Panc1 (cell line): ENCODE results near the gene GABRD. TPM values are rescaled to one million over a fixed set of nuclear protein-coding genes. Genes with fewer than 3 reads are reported as not detected.
A peak's percentile ranks its signal among the peaks of the same experiment; 100 is the strongest.

Experiments used
- ATAC-seq: fragments of 200-7000 bp; cut with Tn5 transposase; 2 replicates; pipeline ENCODE4 v1.9.1; 2020; ENCODE audit warnings: mild to moderate bottlenecking, moderate library complexity
- BruUV-seq: library from RNA; stranded (reverse); fragments of 400-500 nt; replicated peaks from 2 replicates; lab custom pipeline; 2021; lab: Mats Ljungman, UMichigan
- CTCF ChIA-PET: fragments of 300-600 bp; sonication (Branson Sonifier 250); formaldehyde crosslinking; loops from one replicate; lab custom pipeline; 2022; ENCODE audit warnings: antibody characterized with exemption; lab: Charles Lee
- POLR2A ChIA-PET: fragments of 300-600 bp; sonication (Branson Sonifier 250); formaldehyde crosslinking; loops from one replicate; lab custom pipeline; 2022; ENCODE audit warnings: antibody characterized with exemption; lab: Charles Lee
- DNase-seq: peaks from one replicate; pipeline ENCODE4 v3.0.0-alpha.2; 2010; ENCODE audit warnings: low read depth, low spot score
- H3K27ac ChIP-seq: 2 replicates; pipeline ENCODE4 v1.5.1; 2011; ENCODE audit warnings: mild to moderate bottlenecking, low read length, inconsistent platforms
- H3K27me3 ChIP-seq: fragments of 200-500 bp; sonication (Bioruptor generic); 2 replicates; pipeline ENCODE4 v1.6.0; 2014; ENCODE audit warnings: low read length, inconsistent platforms; ENCODE audit not compliant: control insufficient read depth, insufficient read depth
- H3K36me3 ChIP-seq: fragments of 200-500 bp; sonication (Bioruptor generic); 2 replicates; pipeline ENCODE4 v1.5.1; 2014; ENCODE audit warnings: inconsistent platforms, mild to moderate bottlenecking, low read length, moderate library complexity; ENCODE audit not compliant: control insufficient read depth, insufficient read depth
- H3K4me1 ChIP-seq: 2 replicates; pipeline ENCODE4 v1.5.1; 2011; ENCODE audit warnings: inconsistent platforms, mild to moderate bottlenecking, low read length, moderate library complexity; ENCODE audit not compliant: control insufficient read depth, insufficient read depth
- H3K4me3 ChIP-seq, 2 experiments: 2 replicates each; pipeline ENCODE4 v1.5.1; 2011 to 2012; ENCODE audit warnings: low read depth in 2 of 2, low read length in 2 of 2, mild to moderate bottlenecking in 2 of 2, inconsistent platforms in 1 of 2, moderate library complexity in 1 of 2
- H3K9me3 ChIP-seq: fragments of 200-500 bp; sonication (Bioruptor generic); 2 replicates; pipeline ENCODE4 v1.5.1; 2014; ENCODE audit warnings: low read depth, mild to moderate bottlenecking, inconsistent platforms, low read length, moderate library complexity; ENCODE audit not compliant: control insufficient read depth, insufficient read depth
- POLR2AphosphoS5 ChIP-seq: IDR thresholded peaks from 2 replicates; pipeline ENCODE4 v1.6.1; 2012; ENCODE audit warnings: mild to moderate bottlenecking, low read depth, low read length, moderate library complexity
- REST ChIP-seq, 2 experiments: IDR thresholded peaks; 2 replicates each; pipeline ENCODE4 v1.6.1; 2011 to 2012; ENCODE audit warnings: low read depth in 2 of 2, control low read depth in 1 of 2, low read length in 1 of 2, mild to moderate bottlenecking in 1 of 2, moderate library complexity in 1 of 2; ENCODE audit not compliant: insufficient read depth in 1 of 2
- SIN3A ChIP-seq: IDR thresholded peaks from 2 replicates; pipeline ENCODE4 v1.6.1; 2012; ENCODE audit warnings: low read depth, mild to moderate bottlenecking, low read length, moderate library complexity, borderline replicate concordance; ENCODE audit not compliant: insufficient read depth
- TCF7L2 ChIP-seq: IDR thresholded peaks from 2 replicates; pipeline ENCODE4 v1.6.1; 2011; ENCODE audit warnings: mild to moderate bottlenecking, low read depth, low read length, inconsistent platforms
- in situ Hi-C: cut with HindIII; loops from 2 replicates; pipeline ENCODE4 v1.10.0; 2016; ENCODE audit warnings: low sequenced_read_pairs, low pct_unique_long_range_greater_than_20kb
- intact Hi-C: fragments of 100-400 bp; cut with micrococcal nuclease; formaldehyde crosslinking; loops from one replicate; pipeline ENCODE4 v1.10.0; 2022; ENCODE audit not compliant: unreplicated experiment
- total RNA-seq: library from RNA; stranded (reverse); gene quantifications from one replicate; pipeline ENCODE4 v1.2.1, GENCODE V29; 2021; ENCODE audit not compliant: unreplicated experiment
- TF ChIP-seq, protein P1 (sequence below): fragments of 450-650 bp; IDR thresholded peaks from 2 replicates; pipeline ENCODE4 v1.5.1; 2017; ENCODE audit warnings: mild to moderate bottlenecking

The GABRD gene
- total RNA-seq, 1 experiment from 2014 or later = 3.0 TPM

- H3K4me3 ChIP-seq = no peak overlapping the region
- in situ Hi-C loops (no loop called here), intact Hi-C loops (no loop called here)
- no TSS peak for BruUV-seq
- H3K4me1 ChIP-seq = no peaks in the 10 kb centered on the region
- CTCF ChIA-PET = no interaction called here
- no peak for TF ChIP-seq SIN3A
- TF ChIP-seq, protein P1, sequence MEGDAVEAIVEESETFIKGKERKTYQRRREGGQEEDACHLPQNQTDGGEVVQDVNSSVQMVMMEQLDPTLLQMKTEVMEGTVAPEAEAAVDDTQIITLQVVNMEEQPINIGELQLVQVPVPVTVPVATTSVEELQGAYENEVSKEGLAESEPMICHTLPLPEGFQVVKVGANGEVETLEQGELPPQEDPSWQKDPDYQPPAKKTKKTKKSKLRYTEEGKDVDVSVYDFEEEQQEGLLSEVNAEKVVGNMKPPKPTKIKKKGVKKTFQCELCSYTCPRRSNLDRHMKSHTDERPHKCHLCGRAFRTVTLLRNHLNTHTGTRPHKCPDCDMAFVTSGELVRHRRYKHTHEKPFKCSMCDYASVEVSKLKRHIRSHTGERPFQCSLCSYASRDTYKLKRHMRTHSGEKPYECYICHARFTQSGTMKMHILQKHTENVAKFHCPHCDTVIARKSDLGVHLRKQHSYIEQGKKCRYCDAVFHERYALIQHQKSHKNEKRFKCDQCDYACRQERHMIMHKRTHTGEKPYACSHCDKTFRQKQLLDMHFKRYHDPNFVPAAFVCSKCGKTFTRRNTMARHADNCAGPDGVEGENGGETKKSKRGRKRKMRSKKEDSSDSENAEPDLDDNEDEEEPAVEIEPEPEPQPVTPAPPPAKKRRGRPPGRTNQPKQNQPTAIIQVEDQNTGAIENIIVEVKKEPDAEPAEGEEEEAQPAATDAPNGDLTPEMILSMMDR = no peak
- TF ChIP-seq POLR2AphosphoS5 = no peak
- no peak for TF ChIP-seq REST (IDR thresholded peaks at IDR 0.05; ENCODE audit: insufficient read depth in 1 of 2, low read depth in 2 of 2, low read length in 1 of 2)
- TF ChIP-seq TCF7L2 = no peak
- DNase-seq = no peak
- H3K27ac ChIP-seq = no peak overlapping the region
- H3K27me3 ChIP-seq = no peaks in the 10 kb centered on the region
- H3K9me3 ChIP-seq = no peaks in the 10 kb centered on the region
- POLR2A ChIA-PET = no interaction called here
- peak; percentile 17; the same call in 1 of the 2 replicates for ATAC-seq
- no peaks in the 10 kb centered on the region for H3K36me3 ChIP-seq
These were observed 45.2 kb upstream of the GABRD start for GRCh38 chr1:1973716-1974642.

GRCh38 chr1:1974834-1975233, 44.3 kb upstream of the GABRD start:
- no TSS peak for BruUV-seq
- ATAC-seq (no peak), DNase-seq (no peak)
- in situ Hi-C loops = no loop called here
- Histone ChIP-seq H3K9me3 (no peaks in the 10 kb centered on the region), H3K27ac (no peak overlapping the region), H3K4me1 (no peaks in the 10 kb centered on the region), H3K4me3 (no peak overlapping the region), H3K27me3 (no peaks in the 10 kb centered on the region), H3K36me3 (no peaks in the 10 kb centered on the region)
- intact Hi-C loops = no loop called here
- CTCF ChIA-PET = no interaction called here
- TF ChIP-seq SIN3A (no peak), TCF7L2 (no peak), POLR2AphosphoS5 (no peak), REST (IDR thresholded peaks at IDR 0.05; ENCODE audit: insufficient read depth in 1 of 2, low read depth in 2 of 2, low read length in 1 of 2) (peak in 1 of 2 experiments; percentile 77; a peak in 2 of 4 replicates)
- TF ChIP-seq, protein P1 = no peak
- POLR2A ChIA-PET = no interaction called here
